Activated CD8-positive, alpha-beta memory T cell treated with anti-CD3 and anti-CD28 coated beads for 48 hours (primary cell): ENCODE data around the gene PGBD5.

Experiments used
- DNase-seq, 3 experiments: peaks; one replicate each; pipeline ENCODE4 v3.0.0-alpha.2; 2020; ENCODE audit warnings: low read depth in 2 of 3, low spot score in 2 of 3

The PGBD5 gene

DNA sequence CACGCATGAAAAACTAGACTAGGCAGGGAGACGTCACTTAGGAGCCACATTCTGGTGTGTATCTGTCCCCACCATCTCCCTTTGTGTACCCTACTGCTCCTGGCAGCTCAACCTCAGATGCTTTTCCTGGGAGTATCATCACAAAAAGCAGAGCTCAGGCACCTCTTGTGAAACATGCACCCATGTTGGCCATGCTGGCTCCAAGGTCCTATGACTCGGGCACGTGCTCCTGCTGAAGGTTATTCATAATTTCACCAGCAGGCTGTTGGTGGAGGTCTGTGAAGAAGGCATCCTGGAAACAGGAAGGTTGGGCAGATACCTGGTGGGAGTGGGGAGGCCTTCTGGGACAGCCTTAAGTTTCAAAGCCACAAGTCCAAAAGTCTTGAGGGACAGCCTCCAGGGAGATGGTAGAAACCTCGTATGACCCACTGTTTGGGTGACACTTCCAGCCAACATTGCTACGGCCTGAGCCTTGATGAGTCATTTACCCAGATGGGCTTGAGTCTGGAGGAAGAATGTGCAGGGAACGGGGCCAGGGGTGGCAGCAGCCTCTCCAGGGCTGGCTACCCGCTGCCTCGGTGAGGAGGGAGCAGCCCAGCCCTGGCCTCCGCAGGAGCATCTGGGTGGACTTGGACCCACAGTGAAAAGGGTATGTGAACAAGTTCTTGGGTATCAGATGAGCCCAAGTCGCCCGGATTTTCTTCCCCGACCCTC is 75.8 kb downstream of the PGBD5 start:
- DNase-seq, result no peak

DNA sequence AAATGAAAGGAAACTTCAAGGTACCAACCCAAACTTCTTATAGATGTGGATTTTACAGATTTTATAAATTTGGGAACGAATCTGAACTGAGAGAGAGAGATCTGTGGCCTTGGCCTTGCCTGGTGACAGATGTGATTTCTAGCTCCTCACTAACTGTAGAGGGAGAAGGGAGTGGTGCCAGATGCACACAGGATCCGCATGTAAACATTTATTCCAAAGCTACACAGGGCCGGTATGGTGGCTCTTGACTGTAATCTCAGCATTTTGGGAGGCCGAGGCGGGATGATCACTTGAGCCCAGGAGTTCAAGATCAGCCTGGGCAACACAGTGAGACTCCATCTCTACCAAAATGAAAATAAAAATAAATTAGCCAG is 77.1 kb downstream of the PGBD5 start:
- no peak for DNase-seq

- no peak for DNase-seq
Measured at GRCh38 chr1:230348386-230349019, 77.6 kb downstream of the PGBD5 start.

DNA sequence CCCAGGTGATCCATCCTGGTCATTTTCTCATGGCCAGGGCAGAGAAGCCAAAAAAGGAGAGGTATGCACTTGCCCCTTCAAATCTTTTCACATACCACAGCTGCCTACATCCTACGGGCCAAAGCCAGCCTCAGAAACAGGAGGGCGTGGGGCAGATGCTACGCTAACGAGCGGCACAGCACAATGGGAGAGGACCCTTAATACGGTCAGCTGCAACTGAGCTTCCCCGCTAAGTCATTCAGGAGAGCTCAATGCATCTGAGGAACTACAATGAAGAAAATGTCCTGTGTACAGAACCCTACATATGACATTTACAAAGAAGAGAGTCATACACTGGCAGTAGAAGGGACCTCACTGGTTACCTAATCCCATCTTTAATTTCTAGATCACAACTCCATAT is 78.2 kb downstream of the PGBD5 start:
- no peak for DNase-seq

GRCh38 chr1:230345139-230345885 is 80.8 kb downstream of the PGBD5 start:
- no peak for DNase-seq

DNA sequence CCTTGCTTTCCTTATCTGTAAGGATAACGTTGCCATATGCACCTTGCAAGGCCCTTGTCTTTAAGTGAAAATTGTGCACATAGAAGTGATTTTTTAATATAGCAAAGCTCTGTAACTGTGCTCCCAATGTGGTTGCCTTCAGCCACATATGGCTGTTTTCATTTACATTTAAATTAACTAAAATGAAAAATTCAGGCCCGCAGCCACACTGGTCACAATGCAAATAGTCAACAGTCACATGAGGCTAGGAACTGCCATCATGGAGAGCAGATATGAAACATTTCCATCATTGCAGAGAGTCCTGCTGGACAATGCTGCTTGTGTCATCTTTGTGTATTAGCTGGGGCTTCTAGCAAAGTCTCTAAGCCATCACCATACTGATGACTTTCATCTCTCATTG is 83.4 kb downstream of the PGBD5 start:
- DNase-seq, result no peak

GRCh38 chr1:230342019-230342418 is 84.1 kb downstream of the PGBD5 start:
- no peak for DNase-seq

DNA sequence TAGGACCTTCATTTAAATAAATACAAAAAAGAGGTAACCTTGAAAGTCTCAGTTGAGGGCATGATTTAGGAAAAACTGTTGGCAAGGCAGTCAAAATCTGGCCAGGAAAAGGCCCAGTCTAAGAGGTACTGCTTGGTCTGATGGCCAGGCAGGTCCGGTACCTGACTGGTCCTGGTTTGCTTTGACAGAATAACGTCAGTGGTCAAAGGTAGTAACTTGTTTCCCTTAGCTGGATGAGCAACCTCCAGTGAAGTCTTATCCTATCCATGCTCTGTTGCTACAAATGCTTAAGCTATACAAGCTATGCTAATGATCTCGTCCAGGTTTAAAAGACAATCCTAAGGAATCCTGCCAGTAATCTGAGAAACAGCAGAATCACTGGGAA is 85.0 kb downstream of the PGBD5 start:
- no peak for DNase-seq

- DNase-seq, result no peak
Measured at GRCh38 chr1:230340526-230341161, 85.5 kb downstream of the PGBD5 start.

DNA sequence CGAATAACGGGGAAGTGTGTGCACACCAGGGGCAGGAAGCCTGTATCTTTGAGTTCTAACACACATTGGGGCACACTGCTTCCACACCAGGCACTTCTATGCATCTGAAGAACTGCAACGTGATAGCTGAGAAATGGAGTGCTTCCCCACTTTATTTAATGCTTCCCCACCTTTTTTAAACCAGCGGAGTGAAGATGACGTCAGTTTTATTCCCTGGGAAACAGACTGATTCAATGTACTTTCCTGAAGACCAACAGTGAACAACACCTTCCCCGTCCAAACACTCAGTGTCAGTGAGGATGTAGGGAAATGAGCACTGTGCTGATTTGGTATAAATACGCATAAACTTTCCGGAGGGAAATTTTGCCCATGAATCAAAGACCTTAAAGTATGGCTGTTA is 87.1 kb downstream of the PGBD5 start:
- no peak for DNase-seq

DNA sequence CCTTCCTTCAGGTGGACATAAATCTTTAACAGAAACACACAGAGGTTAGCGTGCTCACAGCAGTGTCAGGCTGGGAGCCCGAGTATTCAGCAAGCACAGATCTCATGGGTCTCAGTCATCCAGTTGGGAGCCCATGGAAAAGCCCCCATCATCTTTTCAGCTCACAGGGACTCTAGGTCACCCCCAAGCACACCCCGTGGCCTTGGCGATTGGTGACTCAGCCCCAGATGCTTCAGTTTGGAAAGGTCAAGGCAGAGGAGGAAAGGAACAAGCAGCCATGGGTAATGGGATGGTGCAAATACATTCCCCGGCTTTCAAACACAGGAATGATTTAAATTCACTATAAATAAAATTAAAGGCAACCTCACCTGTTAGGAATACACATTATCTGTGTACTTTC is 88.9 kb downstream of the PGBD5 start:
- DNase-seq, result no peak

GRCh38 chr1:230335861-230336522 is 90.1 kb downstream of the PGBD5 start:
- DNase-seq, result no peak

GRCh38 chr1:230334447-230334837 is 91.7 kb downstream of the PGBD5 start:
- no peak for DNase-seq

DNA sequence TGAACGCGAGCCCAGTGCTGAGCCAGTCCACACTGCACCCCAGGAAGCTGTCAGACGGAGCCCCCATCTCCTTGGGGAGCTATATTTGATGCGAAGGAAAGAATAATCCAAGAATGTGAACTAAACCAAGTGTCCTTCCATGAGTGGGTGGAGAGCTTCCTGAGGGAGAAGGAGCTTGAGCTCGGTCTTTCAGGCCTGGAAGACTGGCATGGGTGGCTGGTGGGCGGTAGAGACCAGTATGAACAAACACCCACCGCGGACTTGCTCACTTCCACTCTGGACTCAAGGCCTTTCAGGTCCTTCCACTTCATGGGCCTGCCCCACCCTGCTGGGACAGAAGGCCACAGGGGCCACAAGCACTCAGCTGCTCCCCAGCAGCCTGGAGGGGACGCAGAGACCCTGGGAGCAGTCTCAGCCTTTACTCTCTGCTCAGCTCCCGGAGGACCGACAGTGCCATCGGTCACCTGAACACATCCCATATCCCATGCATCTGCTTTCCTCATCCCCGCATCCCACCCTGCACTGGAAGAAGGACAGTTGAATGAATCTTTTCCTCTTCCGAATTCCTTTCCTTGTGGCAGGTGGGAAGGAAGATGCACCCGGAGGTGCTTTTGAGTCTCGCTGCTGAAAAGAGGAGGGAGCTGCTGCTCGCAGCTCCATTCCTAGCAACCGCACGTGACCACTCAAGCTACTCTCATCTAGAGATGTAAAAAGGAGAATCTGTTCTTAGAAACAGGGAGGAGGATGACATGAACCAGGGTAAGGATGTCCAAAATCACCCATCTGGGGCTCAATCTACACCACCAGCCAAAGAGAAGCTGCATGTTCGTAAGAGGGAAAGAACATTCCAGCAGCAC is 92.3 kb downstream of the PGBD5 start:
- DNase-seq, result no peak

DNA sequence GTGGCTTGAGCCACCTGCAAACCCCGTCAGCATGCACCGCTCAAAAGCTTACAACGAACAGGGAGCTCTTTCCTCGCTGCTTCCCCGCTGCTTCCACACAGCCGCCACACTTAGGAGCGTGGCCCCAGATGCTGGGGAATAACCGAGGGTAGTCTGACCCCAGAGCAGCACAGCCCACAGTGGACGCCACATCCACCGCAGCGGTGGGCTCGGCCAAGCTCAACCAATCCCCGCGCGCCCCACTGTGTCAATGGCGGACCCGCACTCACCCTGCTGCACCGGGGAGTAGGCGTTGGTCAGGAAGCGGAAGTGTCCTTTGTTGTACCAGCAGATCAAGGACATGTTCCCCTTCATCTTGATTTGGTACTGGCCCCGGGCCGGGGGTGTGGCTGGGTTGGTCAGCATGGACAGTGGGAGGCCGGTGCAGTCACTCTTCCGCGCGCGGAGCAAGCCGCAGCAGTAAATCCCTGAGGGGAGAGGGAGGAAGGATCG is 93.5 kb downstream of the PGBD5 start:
- DNase-seq, result no peak

DNA sequence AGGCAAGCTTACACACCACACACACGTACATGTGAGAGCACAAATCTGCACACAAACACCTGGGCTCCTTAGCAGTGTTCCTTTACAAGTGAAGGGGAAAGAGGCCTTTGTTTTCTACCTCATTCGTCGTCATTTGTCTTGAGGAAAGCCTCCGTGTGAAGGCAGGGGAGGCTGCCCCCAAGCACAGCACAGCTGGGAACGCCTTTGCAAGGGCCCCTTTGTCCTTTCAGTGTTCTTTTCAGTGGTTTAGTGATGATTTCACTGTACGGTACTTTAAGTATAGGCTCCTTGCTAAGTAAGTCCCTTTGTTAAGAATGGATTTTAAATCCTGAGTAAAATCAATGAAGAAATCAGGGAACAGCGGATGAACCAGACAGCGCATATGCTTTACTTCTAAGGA is 94.1 kb downstream of the PGBD5 start:
- DNase-seq, result no peak

DNA sequence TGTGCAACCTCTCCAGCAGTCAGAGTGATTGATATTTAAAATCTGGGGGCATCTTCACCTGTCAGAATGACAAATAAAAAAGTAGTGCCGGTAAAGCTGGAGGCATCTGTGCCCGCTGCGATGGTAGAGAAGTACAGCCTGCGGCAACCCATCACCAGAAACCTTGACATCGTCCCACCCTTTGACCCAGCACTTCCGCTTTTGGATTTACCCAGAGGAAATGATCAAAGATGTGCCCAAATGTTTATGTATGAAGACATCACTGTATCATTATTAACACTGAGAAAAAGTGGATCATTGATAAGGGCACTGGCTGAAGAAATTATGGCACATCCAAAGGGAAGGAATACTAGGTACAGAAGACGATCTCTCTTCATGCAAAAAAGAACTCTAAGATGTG is 96.0 kb downstream of the PGBD5 start:
- DNase-seq, result no peak

- no peak for DNase-seq
Measured at GRCh38 chr1:230328342-230329015, 97.7 kb downstream of the PGBD5 start.

GRCh38 chr1:230327892-230328284 is 98.2 kb downstream of the PGBD5 start:
- DNase-seq, result no peak
